HG03571 (cell line): ENCODE results near the gene SSX2IP.
A peak's percentile ranks its signal among the peaks of the same experiment; 100 is the strongest.
"Not testable (repeated sequence)": the region's sequence is repeated elsewhere in the genome, so short reads cannot be mapped to it uniquely, and the experiment has no call there.

Experiments
- ATAC-seq: cut with Tn5 transposase; IDR thresholded peaks from one replicate; pipeline ENCODE4 v1.9.1; 2021; ENCODE audit not compliant: unreplicated experiment

Gene SSX2IP

DNA sequence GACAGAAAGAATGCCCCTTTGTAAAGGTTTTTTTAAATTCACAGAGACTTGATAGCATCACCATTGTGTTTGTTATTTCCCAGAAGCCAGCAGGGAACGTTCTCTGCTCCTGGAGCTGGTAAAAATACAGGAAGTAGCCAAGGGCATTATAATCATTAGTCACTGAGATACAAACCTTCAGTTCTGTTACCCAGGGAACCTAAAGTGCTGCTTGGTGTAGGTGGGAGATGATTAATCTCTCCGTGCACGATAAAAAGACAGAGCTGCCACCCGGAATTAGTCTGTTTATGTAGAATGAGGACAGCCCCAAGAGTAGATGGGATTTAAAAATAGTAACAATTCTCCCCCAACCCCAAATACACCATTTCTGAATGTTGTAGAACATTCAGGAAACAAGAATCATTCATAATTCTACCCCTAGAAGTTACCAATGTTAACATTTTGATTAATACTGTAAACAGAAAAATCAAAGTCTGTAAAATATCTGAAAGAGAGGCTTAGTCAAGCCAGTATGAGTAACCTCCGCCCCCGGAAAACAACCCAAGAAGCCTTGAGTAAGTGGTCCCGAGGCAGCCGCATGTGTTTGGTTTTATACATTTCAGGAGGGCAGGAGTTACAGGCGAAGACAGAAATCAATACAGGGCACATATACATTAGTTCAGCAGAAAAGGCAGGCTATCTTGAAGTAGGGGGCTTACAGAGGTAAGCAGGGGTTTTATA, 70.7 kb downstream of the SSX2IP start:
- ATAC-seq: no peak

DNA sequence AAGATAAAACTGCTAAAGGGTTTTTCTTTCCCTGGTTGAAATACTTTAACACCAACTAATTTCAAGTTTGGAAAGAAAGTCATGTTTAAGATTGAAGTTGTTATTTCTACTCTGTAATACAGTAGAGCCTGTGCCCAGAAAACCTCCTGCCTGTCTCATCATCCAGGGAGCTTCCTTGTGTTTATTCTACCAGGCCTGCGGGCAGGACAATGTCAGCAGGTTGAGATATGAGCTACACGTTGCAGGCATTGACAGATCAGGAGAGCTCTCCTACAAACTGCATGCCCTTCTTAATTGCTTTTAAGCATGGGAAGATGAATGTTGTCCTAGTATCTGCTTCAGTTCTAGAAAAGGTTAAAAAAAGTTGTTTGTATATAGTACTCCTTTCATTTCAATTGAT, 72.9 kb downstream of the SSX2IP start:
- ATAC-seq: no peak

DNA sequence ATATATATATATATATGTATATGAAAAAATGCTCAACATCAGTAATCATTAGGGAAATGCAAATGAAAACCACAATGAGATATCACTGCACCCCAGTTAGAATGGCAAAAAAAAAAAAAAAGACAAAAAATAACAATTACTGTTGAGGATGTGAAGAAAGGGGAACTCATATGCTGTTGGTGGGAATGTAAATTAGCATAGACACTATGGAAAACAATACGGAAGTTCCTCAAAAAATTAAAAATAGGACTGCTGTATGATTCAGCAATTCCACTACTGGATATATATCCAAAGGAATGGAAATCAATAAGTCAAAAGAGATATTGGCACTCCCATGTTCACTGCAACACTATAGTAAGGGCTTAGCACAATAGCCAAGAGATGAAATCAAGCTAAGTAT, 74.5 kb downstream of the SSX2IP start:
- no peak for ATAC-seq

DNA sequence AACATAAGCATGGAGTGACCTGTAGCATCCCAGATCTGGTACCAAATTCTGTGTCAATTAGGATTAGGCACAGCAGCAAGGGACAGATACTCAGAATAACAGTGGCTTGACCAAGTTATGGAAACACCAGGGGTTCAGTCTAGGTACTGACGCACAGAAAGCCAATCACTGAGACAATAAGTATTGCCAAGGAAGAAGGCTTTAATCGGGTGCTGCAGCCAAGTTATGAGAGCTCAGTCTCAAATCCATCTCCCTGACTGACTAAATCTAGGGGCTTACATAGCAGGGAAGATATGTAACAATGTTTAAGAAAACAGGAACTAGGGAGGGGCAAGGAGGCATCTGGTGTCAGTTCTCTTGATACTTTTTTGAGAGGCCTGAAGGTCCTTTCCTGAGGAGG, 76.4 kb downstream of the SSX2IP start:
- ATAC-seq: no peak

DNA sequence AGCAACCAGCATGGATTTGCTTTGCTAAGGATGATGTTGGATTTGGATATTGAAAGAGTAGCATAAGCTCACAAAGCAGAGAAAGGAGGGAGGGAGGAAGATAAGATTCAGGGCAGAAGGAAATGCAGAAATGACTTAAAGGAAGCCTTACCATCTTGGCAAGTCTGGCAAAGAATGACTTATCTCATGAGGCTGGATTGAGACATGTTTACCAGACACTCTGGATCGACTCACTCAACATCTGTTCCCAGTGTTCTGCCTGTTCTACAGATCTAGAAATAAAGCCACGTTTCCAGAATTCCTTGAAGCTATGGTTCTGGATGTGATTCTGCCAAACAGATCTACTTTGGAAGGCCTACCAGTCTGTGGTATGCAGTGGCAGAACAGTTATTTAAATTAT, 77.2 kb downstream of the SSX2IP start:
- ATAC-seq: no peak

DNA sequence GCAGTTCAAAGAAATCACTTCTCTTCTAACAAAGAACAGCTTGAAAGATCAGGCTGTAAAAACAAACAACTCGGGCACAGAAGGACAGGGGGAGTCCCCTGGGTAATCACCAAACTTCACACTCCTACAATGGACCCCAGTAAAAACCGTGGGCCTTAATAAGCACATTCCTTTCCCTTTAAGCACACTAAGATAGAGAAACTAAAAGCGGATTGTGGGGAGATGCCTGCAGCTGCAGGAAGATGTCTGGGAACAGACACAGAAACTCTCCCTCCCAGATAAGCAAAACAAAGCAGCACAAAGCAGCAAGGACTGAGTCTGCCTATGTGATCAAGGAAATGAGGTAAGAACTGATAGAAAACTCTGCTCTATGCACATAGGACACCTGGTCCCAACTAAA, 78.5 kb downstream of the SSX2IP start:
- ATAC-seq: no peak

DNA sequence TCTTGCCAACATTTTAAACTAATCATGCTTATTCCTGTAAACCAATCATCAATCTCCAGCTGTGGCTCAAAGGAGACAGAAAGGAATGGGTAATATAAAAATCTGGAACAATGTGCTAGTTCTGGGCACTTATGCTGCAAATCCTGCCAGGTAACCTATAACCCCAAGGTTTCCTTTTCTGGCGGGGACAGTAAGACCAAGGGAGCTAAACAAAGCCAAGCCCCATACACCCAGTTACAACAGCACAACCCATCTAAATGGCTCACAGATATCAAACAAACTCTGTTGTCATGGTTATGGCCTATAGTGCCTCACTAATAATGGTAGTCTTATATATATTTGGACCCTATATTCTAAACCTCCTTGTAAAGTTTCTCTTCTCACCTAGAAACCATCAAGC, 79.2 kb downstream of the SSX2IP start:
- no peak for ATAC-seq

DNA sequence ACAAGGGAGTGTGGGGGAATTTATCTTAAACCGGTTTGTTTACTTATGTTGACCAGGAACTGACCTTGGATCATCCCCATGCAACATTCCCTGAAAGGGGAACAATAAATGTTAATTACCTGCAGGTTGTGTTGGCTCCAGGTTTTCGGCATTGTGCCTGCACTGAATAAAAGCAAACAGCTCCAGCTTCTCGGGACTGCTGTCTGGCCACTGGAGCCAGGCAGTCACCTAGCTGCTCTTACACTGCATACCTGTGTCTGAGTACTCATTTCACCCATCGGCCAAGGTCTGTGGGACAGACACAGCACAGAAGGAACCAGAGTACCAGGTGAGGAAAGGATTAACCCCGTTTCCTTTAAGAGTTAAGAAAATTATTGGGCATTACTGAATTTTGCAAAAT, 83.3 kb downstream of the SSX2IP start:
- ATAC-seq: no peak

DNA sequence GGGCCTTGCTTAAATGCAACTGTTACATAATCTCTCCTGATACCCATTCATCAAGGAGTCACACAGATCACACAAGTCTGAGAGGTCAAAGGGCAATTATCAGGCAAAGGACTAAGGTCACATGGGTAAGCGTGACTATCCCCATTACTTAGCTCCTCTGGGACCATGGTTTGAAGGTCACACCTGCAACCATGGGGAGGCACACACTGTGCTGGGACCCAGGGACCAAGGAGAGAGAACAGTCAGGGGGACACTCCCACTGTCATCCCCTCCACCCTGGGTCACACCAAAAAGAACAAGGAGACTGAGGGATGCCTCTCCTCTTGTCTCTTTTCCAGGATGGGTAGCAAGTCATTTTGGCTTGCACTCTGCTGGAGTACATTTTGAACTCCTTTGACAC, 85.1 kb downstream of the SSX2IP start:
- no peak for ATAC-seq

DNA sequence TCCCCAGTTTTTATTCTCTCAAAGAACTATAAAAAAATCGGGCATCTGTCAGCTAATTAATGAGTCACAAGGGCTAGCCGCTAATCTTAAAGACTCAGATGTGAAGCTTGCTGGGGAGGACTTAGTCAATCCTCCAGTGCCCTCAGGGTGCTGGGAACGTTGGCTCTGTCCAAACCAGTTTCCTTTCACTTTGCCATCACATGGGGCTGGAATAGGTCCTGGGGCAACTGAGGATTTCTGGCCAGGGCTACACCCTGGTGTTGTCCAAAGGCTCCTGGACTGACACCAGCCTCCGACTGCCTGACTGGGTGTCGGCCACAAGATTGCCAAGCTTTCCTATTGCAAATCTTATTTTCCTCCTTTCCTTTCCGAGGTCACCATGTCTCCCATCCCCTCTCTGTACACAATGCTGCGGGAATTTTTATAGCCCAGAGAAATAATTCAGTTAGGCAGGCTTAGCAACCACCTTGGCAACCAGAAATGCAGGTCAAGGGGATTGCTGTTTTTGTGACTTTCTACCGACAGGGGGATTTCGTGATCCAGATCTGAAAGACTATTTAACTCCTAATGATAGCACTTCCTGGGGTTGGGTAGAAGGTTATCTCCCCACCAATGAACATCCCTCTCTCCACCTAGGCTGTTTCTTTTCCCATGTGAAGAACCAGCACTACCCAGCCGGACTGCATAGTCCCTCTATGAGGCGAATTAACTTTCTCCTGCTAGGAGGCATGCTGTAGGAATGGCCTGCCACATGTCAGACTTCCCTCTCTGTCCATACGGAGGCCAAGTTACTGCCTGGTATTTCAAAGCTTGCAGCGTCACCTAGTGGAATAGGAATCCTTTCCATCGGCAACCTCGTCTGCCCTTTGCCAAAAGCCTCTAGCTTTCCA, 86.1 kb downstream of the SSX2IP start:
- ATAC-seq: no peak

DNA sequence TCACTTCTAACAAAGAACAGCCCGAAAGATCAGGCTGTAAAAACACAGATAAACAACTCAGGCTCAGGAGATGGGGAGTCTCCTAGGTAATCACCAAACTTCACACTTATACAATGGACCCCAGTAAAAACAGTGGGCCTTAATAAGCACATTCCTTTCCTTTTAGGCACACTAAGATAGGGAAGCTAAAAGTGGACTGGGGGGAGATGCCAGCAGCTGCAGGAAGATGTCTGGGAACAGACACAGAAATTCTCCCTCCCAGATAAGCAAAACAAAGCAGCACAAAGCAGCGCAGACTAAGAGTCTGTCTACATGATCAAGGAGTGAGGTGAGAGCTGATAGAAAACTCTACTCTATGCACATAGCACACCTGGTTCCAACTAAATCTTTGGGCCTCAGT, 87.0 kb downstream of the SSX2IP start:
- ATAC-seq: no peak

DNA sequence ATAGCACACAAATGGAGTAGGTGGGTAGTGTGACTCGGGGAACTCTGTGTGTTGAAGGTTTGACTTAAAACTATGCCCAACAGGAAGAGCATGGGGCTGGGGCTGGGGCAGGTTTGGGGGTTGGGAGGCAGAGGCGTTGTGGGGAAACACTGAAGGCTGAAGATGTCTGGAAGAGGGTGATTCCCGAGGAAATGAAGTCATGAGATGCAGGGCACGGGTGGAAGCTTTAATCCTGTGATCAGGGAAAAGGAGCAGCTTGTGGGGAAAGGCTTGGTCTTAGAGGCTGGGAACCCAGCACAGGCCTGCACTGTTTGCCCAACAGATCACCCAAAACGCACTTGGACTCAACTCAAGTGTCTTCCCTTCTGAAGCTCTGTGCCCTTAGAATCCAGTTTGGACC, 89.5 kb downstream of the SSX2IP start:
- ATAC-seq: no peak

DNA sequence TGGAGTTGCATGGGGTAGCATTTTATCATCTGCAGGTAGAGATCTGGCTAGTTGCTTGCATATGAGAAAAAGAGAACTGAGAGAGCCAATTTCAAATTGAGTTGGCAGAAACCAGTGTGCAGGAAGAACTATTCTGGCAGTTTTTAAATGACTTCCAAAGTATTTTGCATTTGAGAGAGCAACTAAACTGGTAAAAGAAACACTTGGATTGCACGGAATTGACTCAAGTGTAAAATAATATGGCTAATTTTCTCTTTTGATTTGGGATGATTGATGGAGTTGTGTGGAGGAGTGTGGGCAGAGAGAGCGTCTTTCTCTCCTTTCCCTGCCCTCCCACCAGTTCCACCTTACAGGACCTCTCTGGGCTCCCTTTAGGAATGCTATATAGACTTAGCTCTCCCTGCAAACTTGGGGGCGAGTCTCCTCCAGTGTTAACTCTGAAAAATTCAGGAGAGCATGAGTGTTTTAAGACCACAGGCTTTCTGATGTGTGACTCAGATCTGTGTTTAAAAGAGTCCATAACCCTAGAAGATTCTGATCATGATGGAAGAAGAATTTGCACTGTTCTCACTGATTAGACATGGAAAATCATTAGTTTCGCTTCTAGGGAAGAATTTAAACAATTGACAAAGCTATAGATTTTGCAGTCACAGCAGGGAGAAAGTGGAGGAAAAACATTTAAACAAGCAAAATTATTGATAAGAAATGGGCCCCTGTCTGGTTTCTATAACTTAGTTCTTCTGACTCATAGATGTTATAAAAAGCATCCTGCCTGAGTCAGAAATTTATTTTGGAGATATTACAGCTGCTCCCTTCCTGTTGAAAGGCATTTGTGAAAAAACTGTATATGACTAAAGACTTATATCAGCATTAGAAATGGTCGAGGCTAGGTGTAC, 91.2 kb downstream of the SSX2IP start:
- ATAC-seq: peak; percentile 75

DNA sequence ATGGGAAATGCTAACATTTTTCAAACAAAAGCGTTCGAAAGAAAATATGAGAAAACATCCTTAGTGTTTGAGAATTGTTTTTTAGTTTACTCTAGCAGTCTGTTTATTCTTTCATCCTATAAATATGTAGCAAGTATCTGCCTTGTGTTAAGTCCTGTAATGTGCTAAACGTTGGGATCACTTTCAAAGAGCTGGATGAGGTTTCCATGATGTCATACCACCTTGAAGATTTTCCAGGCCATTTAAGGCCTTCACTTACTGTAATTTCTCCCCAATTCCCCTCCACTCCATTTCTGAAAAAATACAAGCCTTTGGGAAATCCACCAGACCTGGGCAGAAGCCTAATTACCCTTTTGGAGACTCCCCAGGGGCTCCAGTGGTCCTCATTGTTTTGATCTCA, 91.8 kb downstream of the SSX2IP start:
- no peak for ATAC-seq

DNA sequence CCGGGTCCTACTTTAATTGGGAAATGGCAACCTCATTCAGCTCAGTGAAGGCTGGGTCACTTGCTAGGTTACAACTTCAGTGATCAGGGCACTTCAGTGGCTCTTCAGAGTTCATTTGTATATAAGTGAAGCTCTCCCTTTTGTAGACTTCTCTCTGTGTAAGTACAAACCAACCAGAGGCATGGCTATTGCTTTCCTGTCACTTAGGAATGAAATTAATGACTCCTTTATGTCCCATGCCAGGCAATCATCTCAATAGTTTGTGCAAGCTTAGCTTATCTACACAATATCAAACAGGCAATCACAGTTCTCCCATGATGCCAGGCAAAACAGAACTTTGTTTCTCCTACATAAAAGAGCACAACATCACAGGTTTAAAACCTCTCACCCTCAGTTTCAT, 93.2 kb downstream of the SSX2IP start:
- ATAC-seq: no peak

DNA sequence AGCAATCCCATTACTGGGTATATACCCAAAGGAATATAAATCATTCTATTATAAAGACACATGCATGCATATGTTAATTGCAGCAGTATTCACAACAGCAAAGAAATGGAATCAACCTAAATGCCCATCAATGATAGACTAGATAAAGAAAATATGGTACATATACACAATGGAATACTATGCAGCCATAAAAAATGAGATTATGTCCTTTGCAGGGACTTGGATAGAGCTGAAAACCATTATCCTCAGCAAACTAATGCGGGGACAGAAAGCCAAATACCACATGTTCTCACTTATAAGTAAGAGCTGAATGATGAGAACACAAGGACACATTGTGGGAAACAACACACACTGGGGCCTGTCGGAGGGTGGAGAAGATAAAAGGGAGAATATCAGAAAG, 95.3 kb downstream of the SSX2IP start:
- ATAC-seq: not testable (repeated sequence)
